Astrocyte of the hippocampus (primary cell): ENCODE data around the gene SLC9A9.

Experiments used
- DNase-seq: peaks from one replicate; pipeline ENCODE4 v3.0.0; 2011; ENCODE audit warnings: low read depth, low spot score

SLC9A9 gene

GRCh38 chr3:143562789-143563188, 285.5 kb downstream of the SLC9A9 start:
- no peak for DNase-seq

GRCh38 chr3:143559296-143559695, 289.0 kb downstream of the SLC9A9 start:
- DNase-seq = no peak

- no peak for DNase-seq
Measured at GRCh38 chr3:143552851-143553250, 295.4 kb downstream of the SLC9A9 start.

GRCh38 chr3:143551761-143552160, 296.5 kb downstream of the SLC9A9 start:
- no peak for DNase-seq

- no peak for DNase-seq
Measured at GRCh38 chr3:143548861-143549497, 299.3 kb downstream of the SLC9A9 start.

GRCh38 chr3:143548393-143548792, 299.9 kb downstream of the SLC9A9 start:
- no peak for DNase-seq

- DNase-seq = peak; percentile 16
Measured at GRCh38 chr3:143538577-143538981, 309.7 kb downstream of the SLC9A9 start.

GRCh38 chr3:143538061-143538460, 310.2 kb downstream of the SLC9A9 start:
- no peak for DNase-seq

- DNase-seq = peak; percentile 6
Measured at GRCh38 chr3:143536817-143537535, 311.3 kb downstream of the SLC9A9 start.

- no peak for DNase-seq
Measured at GRCh38 chr3:143535994-143536784, 312.1 kb downstream of the SLC9A9 start.

- no peak for DNase-seq
Measured at GRCh38 chr3:143533391-143533790, 314.9 kb downstream of the SLC9A9 start.

- DNase-seq = no peak
Measured at GRCh38 chr3:143532091-143532490, 316.2 kb downstream of the SLC9A9 start.

GRCh38 chr3:143531101-143531500, 317.2 kb downstream of the SLC9A9 start:
- no peak for DNase-seq

GRCh38 chr3:143529798-143530197, 318.5 kb downstream of the SLC9A9 start:
- DNase-seq = no peak

GRCh38 chr3:143529018-143529478, 319.2 kb downstream of the SLC9A9 start:
- no peak for DNase-seq

GRCh38 chr3:143526011-143526545, 322.2 kb downstream of the SLC9A9 start:
- DNase-seq = no peak

- no peak for DNase-seq
Measured at GRCh38 chr3:143525408-143525807, 322.9 kb downstream of the SLC9A9 start.

GRCh38 chr3:143521803-143522202, 326.5 kb downstream of the SLC9A9 start:
- no peak for DNase-seq

- peak; percentile 54 for DNase-seq
Measured at GRCh38 chr3:143517131-143517530, 331.1 kb downstream of the SLC9A9 start.

- no peak for DNase-seq
Measured at GRCh38 chr3:143514874-143515273, 333.4 kb downstream of the SLC9A9 start.

GRCh38 chr3:143514109-143514508, 334.2 kb downstream of the SLC9A9 start:
- DNase-seq = no peak
